Measurements from ENCODE around the gene SNRPD3. TPM values are rescaled to one million over a fixed set of nuclear protein-coding genes. Genes with fewer than 3 reads are reported as not detected.
"Not testable (repeated sequence)": the region's sequence is repeated elsewhere in the genome, so short reads cannot be mapped to it uniquely, and the experiment has no call there.

Gene SNRPD3
- total RNA-seq, 1 donor from 2014 or later = 99.9 TPM

DNA sequence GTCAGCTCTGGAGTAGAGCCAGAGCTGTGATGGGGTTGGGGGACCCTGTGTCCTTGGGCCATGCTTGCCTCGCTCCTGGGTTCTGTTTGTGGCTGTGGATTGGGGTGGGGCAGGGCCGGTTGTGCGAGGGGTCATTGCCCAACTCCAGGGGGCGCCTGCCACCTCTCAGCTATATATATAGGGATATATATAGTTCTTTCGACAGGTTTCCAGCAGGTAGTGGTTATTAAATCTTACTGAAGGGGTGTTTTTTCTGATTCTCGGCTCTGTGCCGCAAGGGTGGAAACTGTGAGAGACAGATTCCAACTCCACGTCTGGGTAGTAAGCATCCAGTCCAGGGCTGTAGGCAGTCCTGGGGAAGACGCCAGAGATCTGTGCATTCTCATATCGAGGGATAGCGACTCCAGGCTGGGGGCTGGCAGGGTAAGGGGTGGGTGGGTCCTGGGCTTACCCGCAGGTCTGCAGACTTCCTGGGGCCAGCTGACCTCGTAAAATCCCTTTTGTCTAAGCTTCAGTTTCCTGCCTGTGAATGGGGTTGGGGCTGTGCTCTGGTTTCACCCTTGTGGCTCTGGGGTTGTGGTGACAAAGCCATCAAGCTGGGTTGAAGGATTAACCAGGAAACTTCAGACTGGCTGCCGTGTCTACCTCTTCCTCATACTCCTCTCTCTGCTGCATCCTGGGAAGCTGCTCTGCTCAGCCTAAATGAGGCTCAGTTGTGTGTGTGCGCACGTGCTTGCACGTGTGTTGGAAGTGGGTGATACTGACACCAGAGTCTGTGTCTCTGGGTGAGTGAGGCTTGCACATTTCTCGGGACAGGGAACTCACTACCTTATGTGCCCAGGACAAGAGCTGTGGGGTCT lies 48.2 kb downstream of the SNRPD3 start:
- intact Hi-C loops (cut with micrococcal nuclease) = loop anchor here (10.0 kb wide), 1 partner anchor 169 kb away; no protein-coding TSS in a partner anchor

DNA sequence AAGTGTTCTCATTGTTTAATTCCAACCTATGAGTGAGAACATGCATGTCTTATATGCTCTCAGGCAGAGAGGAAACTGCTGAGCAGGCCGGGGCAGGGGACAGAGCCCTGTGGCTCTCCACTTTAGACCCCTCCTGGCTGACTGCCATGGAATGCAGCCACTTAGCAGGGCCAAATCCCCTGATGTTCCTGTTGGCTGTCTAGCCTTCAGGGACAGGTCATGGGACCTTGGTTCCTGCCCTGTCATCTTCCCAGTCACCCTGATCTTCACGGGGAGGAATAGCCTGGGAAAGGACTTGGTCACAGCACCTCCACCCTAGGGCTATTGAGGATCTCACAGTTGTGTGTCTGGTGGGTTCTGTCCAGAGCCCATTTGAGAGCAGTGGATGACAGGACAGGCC lies 50.5 kb downstream of the SNRPD3 start:
- intact Hi-C loops (cut with micrococcal nuclease) = loop anchor here (2.0 to 10.0 kb wide), 2 partner anchors 52 to 172 kb away; partner anchors contain the start of genes GUCD1 and SNRPD3

DNA sequence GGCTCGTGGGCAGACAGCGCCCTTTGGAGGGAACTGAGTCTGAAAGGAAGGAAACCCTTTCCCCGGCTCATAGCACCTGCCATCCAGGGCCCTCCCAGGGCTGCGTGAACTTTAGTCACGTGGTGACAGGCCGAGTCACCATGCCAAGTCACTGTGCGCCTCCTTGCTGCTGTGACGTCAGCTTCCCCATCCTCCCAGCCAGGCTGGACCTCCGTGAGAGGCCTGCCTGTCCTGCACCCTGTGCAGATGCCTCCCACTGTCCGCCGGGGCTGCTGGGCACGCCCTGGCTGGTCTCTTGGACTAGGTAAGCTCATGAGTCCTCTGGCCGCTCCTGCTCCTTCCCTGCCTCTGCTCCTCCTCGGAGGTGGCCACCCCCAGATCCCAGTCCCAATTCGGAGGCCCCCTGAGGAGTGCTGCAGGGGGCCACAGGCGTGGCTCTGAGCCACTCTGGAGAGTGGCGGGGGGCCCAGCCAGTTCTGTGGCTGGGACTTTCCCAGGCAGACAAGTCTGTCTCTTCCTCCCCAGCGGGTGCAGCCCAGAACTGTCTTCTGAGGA lies 51.7 kb downstream of the SNRPD3 start:
- intact Hi-C loops (cut with micrococcal nuclease) = loop anchor here (2.0 to 10.0 kb wide), 2 partner anchors 53 to 173 kb away; partner anchors contain the start of genes GUCD1 and SNRPD3

DNA sequence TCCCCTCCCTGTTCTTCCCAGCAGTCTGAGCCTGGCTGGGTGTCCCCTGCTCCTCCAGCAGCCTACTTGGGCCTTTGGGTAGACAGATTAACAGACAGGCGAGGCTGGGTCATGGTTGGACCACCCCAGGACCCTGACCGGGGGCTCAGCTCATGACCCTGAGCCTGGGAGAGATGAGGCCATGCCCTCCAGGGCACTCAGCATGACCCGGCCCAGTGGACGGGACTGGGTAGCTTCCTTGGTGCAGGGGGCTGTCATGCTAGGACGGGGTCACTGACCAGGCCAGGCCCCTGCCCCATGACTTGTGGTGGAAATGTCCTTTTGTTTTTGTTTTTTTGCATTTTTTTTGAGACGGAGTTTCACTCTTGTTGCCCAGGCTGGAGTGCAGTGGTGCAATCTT lies 52.5 kb downstream of the SNRPD3 start:
- intact Hi-C loops (cut with micrococcal nuclease) = loop anchor here (10.0 kb wide), 1 partner anchor 174 kb away; no protein-coding TSS in a partner anchor

DNA sequence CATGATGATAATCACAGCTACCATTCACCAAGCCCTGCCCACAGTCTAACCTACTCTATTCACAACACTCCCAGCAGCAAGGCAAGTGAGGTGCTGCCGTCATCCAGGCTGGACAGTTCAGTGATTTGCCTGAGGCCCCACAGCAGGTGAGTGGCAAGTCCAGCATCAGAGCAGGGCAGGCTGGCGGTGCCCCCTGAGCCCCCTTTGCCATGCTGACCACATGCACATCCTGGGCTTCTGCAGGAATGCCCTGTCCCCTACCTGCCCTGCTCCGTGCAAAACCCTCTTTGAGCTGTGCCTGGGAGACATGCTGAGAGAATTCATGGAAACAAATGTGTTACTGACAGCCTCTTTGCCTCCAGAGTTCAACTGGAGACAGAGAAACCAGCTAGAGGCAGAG lies 54.1 kb downstream of the SNRPD3 start:
- intact Hi-C loops (cut with micrococcal nuclease) = loop anchor here (10.0 kb wide), 1 partner anchor 175 kb away; no protein-coding TSS in a partner anchor

DNA sequence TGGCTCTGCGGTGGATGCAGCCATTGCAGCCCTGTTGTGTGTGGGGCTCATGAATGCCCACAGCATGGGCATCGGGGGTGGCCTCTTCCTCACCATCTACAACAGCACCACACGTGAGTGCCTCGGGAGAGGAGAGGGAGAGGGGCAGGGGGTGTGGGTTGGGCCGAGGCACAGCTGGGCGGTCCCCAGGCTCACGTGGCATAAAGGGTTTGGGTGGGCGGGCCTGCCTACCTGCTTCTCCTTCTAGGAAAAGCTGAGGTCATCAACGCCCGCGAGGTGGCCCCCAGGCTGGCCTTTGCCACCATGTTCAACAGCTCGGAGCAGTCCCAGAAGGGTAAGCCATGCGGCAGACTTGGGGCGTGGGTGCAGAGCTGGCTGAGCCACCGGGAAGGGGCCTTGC lies 59.0 kb downstream of the SNRPD3 start:
- intact Hi-C loops (cut with micrococcal nuclease) = not testable (repeated sequence)

DNA sequence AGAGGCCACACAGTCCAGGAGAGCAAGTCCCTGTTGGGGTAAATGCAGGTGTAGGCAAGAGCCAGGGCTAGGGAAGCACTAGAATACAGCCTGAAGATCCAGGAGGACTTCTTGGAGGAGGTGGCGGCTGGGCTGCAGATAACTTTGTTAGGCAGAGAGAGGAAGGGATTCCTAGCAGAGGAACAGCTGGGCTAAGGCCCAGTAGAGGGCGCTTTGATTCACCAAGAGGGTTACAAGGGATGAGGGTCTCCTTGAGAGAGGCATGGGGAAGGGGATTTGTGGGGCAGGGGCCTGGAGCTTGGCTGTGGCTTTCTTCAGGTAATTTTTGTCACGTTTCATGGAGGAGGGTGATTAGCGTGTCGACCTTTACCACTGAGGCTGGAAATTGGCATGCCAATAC lies 65.4 kb downstream of the SNRPD3 start:
- intact Hi-C loops (cut with micrococcal nuclease) = not testable (repeated sequence)

DNA sequence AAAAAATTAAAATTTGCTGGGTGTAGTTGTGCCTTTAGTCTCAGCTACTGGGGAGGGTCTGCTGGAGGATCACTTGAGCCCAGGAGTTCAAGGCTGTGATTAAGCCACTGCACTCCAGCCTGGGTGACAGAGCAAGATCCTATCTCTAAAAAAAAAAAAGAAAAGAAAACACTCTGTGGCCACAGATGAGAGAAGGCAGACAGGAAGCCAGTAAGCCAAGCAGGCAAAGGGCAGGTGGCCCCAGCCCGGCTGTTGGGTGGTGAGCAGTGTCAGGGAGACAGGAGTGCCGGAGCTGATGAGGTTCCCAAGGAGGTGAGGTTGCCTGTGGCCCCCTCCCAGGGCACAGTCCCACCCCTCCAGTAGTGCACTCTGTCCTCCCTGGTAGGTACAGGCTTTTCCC lies 66.8 kb downstream of the SNRPD3 start:
- intact Hi-C loops (cut with micrococcal nuclease) = not testable (repeated sequence)

Other genes starting within 250 kb of the SNRPD3 start
- 19.7 and 22.2 TPM in 2 replicates for gene ADORA2A, start 128.4 kb upstream of the SNRPD3 start, total RNA-seq
- 0.34 and 0.68 TPM in 2 replicates for gene UPB1, start 60.7 kb upstream of the SNRPD3 start, total RNA-seq
- gene GUCD1, start 861 bp upstream of the SNRPD3 start, total RNA-seq = 128 and 144 TPM in 2 replicates
- 1.7 and 1.8 TPM in 2 replicates for gene LRRC75B, start 37.1 kb downstream of the SNRPD3 start, total RNA-seq
- gene GGT1, start 47.2 kb downstream of the SNRPD3 start, total RNA-seq = 151 and 164 TPM in 2 replicates
- not detected in 2 replicates for gene PIWIL3, start 218.7 kb downstream of the SNRPD3 start, total RNA-seq